D341Med (cell line): ENCODE measurements around the gene MBTD1.
"Not testable (repeated sequence)": the region's sequence is repeated elsewhere in the genome, so short reads cannot be mapped to it uniquely, and the experiment has no call there.

Experiments
- DNase-seq: peaks from one replicate; pipeline ENCODE4 v3.0.0; 2012; ENCODE audit warnings: low spot score

The MBTD1 gene

DNA sequence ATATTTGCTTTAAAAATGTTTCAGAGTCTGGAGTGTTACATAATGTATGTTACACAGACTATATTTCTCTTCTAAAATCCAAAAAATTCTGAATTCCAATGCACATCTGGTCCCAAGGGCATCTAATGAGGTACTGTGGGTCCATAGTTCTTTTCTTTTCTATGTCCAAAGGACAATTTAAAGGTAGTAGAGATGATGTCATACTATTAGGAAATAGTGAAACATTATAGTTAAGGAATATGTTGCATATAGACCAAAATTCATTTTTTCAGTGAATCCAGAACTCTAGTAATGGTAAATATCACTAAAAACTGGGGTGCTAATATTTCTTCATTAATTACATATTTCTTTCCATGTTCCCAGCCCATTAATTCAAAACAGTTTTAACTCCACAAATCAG, 70.7 kb downstream of the MBTD1 start:
- no peak for DNase-seq

DNA sequence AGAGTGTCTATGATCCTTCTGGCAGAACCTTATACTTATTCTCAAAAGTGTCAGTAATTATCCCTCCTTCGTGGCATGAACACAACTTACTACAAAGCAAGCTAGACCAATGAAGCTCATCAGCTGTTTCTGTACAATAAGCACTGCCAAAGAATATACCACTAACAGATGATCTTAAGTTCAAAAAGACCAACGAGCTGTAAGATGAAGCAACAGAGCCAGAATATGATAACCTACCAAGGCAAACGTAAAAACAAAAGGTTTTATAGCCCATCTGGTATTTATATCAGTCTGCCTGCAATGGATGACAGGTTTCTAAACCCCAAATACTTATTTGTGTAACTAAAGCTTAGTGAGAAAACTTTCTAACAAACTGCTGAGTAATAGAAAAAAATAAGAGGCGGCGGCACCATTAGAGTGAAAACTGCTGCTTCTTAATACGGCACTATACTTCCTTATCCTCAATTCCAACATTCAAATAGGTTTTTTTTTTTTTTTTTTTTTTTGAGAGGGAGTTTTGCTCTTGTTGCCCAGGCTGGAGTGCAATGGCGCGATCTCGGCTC, 71.5 kb downstream of the MBTD1 start:
- DNase-seq = no peak

DNA sequence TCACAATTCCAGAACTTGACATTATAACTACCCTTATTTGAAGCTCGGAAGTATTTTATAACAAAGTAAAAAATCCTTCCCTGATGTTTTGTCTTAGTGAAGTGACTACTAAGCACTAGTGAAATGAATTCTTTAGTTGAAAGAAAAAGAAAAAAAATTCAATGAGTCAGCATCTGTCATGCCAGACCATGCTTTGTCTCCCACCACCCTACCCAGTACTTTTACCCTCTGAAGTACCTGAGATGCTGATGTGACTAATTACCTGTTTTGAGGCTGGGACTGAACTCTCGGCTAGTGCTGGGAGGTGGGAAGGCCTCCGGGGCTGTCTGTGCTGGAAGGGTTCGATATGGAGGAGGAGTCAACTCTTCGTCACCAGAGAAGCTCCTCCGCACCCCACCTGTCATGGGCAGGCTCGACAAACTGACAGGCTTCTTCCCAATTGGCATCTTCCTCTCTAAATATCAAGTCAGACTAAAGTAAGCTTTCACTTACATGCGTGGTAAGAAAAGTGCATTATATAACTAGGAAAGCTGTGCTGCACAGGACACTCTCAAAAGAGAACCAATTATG, 74.0 kb downstream of the MBTD1 start:
- no peak for DNase-seq

DNA sequence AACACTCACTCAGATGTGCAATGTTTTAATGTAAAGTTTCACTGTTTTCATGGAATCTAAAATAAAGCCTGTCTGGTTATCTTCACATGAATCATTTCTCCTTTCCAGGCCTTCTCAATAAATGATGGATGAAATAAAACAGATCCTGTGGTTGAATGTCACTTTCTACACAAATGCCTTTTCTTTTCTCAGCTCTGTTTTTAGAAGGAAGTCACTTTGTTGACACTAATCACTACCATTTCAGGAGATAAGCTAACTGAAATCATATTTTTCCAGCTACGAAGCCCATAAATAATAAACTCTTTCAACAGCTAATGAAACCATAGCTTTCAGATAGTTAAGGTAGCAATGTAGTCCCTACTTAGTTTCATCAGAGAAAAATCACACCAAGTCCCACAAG, 75.7 kb downstream of the MBTD1 start:
- no peak for DNase-seq

DNA sequence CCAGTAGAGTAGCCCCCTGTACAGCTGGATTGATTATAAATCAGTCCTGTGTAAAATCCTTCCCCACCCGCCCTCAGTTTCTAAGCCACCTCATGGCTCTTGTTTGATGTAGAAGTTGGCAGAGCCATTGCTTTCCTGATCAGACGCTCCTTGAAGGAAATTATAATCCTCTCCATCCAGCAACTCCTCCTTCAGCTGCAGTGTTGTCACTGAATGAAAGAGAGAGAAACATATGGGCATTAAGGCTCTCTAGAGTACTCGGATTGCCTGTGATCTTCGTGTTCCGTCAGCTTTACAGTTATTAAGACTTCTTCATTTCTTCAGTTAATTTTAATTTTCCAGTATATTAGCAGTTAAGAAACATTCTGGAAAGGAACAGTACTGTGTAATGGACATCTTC, 79.4 kb downstream of the MBTD1 start:
- peak; percentile 77 for DNase-seq

DNA sequence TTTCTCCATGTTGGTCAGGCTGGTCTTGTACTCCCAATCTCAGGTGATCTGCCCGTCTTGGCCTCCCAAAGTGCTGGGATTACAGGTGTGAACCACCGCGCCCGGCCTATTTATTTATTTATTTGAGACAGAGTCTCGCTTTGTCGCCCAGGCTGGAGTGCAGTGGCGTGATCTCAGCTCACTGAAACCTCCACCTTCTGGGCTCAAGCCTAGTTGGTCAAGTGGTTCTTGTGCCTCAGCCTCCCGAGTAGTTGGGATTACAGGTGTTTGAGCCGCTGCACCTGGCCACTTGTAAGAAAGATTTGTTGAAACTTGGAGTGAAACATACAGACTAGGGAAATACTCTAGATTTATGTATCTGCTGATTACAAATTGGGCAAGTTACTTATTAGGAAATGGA, 87.8 kb downstream of the MBTD1 start:
- not testable (repeated sequence) for DNase-seq

DNA sequence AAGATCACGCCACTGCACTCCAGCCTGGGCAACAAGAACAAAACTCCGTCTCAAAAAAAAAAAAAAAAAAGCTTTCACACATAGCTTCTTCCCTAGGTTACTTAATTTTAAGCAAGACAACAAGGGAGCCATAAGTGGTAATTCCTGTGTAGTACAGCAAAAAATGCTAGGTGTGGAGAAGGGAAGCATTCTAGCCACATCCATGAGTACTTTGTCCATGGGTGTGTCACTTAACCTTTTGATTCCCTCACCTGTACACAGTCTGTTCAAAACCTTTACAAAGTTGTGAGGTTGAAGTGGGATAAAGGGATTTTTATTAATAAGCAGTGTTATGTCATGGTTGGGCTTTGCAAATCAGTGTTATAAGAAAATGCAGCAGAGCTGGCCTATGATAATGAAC, 89.1 kb downstream of the MBTD1 start:
- no peak for DNase-seq

DNA sequence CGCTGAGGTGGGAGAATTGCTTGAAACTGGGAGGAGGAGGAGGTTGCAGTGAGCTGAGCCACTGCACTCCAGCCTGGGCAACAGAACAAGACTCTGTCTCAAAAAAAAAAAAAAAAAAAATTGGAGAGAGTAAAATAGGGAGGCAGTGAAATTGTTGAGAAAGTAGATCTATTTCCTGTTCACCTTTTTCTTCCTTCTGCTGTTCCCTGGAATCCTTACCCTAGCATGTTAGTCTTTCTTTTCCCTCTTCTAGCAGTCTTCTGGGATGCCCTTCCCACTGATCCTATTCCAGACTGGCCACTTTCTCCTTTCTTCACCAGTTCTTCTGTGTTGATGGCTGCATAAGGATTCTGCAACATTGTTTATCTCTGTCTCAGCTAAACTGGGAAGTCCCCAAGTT, 90.5 kb downstream of the MBTD1 start:
- no peak for DNase-seq

DNA sequence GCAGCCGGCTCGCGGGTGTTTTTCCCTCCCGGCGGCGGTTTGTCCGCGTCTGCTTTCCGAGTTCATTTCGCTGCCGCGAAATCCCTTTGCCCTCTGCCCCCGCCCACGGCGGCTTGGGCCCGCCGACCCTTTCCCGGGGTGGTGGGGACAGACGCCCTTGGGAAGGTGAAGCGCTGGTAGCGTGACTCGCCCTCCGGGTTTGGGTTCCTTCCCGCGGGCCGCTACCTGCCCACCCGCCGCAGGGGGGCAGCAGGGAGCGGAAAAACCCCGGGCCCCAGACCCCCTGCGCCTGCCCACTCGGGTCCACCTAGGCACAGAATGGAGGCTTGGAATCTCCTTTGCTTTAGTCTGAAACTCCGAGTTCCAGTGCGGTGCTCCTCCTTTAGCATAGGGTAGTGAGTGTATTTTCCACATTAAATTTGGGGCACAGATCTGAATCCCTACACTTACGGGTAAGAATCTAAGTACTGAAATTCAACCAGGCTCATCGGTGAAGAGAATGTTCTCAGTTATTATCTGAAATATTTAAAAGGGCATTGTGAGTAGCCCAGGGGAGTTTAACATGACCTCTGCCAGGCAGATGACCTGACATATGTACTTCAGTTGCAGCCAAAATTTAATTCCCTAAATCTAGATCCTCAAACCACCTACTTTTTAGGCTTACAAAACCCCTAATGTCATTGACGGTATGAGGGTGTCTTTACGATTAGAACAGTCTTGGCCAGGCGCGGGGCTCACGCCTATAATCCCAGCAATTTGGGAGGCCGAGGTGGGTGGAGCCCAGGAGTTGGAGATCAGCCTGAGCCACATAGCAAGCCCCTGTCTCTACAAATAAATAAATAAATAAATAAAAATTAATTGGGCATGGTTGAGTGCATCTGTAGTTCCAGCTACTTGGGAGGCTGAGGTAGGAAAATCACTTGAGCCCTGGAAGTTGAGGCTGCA, 92.6 kb downstream of the MBTD1 start:
- DNase-seq = peak; percentile 96

DNA sequence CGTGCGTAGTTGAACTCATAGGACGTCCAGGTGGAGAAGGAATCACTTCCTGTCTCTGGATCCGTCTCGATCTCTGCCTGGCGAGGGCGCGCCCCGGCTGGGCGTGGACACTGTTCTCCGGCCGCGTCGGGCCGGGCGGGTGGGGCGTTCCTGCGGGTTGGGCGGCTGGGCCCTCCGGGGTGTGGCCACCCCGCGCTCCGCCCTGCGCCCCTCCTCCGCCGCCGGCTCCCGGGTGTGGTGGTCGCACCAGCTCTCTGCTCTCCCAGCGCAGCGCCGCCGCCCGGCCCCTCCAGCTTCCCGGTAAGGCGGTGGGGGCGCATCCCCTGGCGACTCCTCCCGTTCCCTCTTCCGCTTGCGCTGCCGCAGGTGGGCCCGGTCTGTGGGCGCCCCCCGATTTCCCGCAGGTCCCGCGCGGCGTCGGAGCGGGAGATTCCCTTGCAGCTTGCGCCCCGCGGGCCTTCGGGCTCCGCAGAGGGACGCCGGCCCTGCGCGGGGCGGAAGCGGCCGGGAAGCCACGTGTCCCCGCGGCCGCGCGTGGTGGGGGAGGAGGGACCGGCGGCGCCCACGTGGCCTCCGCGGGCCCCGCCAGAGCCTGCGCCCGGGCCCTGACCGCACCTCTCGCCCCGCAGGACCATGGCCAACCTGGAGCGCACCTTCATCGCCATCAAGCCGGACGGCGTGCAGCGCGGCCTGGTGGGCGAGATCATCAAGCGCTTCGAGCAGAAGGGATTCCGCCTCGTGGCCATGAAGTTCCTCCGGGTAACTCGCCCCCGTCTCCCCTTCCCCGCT, 93.5 kb downstream of the MBTD1 start, which contains the start of gene NME2:
Gene NME2, plus strand, starts transcription at position 214 of the 789 bp plus-strand sequence. Its CDS starts 420 bp downstream, at position 634.
- DNase-seq = peak; percentile 98

DNA sequence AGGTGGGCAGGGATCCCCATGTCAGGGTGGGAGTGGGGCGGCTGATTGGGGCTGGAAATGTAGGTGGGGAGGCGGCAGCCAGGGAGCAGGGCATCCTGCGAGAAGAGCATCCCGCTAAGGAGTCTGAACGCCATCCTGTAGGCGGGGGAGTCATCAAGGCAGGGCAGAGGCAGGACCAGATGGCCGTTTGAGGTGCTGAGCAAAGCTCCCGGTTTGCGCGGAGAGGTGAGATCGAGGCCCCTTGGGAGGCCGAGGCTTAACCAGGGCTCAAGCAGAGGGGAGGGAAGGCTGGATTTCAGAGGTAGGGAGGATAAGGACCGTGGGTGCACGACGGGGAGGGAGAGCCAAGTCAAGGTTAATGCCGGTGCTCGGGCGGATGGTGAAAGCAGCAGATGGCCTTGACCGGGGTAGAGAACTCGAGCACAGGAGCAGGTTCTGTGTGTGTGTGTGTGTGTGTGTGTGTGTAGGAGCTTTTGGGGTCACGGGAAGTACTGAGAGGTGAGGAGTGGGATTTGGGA, 94.1 kb downstream of the MBTD1 start:
- DNase-seq = peak; percentile 92

DNA sequence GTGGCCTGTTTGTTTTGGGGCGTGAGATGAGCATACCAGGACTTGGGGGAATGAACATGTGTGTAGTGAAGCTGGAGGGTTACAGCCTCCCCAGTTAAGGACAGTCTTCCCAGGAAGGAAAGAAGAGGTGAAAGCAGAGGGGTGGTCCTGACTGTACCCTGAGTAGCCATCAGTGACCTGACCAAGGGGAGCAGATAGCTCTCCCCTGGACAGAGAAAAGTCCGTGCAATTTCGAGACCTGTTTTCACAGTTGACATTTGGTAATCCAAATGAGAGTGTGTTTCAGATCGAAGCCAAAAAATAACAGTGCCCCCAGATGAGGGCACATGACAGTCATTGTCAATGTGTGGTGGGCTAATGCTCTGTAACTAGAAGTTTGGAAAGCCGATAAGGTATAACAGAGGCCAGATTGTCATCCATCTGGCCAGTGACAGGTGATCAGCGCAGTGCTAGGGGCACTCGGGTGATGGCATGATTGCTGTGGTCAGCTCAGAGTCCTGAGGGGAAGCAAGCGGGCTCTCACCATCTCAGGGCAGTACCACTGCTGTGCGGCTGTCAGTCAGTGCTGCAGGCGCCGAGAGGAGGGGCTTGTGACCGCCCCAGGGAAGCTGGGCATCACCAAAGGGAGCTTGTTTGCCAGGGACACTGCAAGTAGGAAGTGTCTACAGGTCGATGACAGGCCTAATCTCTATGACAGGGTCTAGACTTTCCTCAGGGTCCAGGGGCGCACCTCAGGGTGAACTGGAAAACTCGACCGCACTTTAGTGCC, 94.8 kb downstream of the MBTD1 start:
- peak; percentile 68 for DNase-seq

DNA sequence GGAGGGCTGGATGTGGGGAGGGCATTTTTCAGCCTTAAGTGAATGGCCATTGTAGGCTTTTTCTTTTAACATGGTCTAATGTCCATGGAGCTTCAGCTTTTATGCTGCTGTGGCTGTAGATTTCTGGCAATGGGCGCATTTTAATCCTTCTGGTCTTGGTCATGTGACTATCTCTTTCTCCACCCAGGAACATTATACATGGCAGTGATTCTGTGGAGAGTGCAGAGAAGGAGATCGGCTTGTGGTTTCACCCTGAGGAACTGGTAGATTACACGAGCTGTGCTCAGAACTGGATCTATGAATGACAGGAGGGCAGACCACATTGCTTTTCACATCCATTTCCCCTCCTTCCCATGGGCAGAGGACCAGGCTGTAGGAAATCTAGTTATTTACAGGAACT, 98.3 kb downstream of the MBTD1 start:
- DNase-seq = no peak

DNA sequence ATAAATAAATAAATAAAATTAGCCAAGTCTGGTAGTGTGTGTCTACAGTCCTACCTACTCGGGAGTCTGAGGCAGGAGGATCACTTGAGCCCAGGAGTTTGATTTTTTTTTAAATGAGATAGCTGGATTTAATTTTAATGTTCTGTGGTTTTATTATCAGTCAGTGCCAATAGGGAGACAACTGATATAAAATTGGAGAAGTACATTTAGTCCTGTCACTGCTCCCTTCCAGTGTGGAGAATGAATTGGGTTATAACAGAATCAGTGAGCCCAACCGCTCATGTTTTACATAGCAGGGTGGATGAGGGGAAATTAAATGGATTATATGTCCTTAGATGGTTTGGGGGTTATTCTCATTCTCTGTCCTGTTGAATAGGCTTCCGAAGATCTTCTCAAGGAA, 100.2 kb downstream of the MBTD1 start:
- no peak for DNase-seq

DNA sequence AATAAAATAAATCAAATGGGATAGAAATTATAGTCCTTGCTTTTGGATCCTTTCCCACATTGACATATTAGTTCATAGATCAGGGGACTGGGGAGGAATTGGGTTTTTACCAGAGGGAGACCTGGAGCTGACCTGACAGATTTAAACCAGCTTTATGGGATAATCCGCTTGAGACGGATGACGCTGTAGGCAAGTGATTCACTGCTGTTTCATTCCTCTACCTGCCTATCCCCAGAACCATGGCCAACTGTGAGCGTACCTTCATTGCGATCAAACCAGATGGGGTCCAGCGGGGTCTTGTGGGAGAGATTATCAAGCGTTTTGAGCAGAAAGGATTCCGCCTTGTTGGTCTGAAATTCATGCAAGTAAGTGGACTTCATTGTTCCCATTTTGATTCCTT, 104.4 kb downstream of the MBTD1 start:
- peak; percentile 67 for DNase-seq

DNA sequence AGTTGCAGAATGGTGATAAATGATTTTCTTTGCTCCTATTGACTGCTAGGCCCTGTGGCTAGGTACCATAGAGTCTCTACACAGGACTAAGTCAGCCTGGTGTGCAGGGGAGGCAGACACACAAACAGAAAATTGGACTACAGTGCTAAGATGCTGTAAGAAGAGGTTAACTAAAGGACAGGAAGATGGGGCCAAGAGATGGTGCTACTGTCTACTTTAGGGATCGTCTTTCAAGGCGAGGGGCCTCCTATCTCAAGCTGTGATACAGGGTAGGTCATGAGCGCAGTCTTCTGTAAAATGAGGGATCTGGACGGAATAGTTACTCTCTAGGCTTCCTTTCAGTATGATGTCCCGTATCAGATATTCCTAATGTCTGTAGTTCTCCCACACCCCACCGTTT, 105.7 kb downstream of the MBTD1 start:
- DNase-seq = no peak

DNA sequence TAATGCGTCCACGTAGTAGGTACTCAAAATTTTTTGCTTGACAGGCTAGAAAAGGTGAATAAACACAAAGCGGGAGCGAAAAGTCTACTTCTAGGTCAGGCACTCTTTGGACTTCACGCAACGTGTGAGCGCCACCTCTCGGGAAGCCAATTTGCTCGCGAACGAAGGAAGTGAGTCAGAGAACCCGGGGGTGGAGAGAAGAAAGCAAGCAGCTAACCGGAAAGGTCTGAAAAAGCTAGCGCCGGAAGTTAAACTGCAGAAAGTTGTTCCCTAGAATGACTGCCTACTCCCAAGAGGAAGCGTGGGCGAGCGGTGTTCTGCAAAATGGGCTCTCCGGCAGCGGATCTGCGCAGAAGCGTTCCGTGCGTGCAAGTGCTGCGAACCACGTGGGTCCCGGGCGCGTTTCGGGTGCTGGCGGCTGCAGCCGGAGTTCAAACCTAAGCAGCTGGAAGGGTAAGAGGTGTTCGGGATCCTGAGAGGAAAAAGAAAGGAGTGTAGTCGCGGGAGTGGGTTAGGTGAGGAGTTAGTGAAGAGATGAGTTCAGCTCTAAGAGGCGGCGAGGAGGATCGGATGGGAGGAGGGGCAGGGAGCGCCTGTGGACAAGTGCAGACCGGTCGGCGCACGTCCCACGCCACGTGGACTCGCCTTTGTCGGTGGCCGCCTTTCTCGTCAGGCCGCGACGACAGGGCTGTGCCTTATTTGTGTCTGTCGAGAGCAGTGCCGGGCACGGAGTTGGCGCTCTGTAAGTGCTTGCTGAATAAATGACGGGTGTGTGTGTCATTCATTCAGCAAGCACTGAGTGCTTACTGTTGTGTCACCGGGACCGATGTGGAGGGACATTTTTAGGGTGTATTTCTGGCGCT, 106.4 kb downstream of the MBTD1 start, which contains the start of gene NME1:
Gene NME1, plus strand, starts transcription at position 350 of the 863 bp plus-strand sequence. CDS start 2,096 bp downstream, outside the sequence.
- DNase-seq = peak; percentile 94

DNA sequence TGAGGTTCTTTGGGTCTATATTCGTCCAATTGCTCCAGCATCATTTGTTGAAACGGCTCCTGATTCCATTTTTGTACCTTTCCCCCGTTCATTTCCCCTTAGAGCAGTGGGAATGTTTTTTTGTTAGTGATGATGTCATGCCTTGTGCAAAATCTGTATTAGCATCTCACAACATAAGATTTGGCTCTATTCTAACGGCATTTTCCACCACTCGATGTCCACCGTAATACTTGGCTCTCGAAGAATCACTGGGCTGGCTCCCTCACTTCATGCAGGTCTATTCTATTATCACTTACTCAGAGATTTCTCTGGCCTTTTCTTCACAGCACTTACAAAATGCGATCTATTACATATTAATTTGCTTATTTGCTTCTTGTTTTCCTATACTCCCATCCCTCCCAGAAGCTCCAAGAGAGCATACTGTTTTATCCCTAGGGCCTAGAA, 107.1 kb downstream of the MBTD1 start:
- DNase-seq = no peak

DNA sequence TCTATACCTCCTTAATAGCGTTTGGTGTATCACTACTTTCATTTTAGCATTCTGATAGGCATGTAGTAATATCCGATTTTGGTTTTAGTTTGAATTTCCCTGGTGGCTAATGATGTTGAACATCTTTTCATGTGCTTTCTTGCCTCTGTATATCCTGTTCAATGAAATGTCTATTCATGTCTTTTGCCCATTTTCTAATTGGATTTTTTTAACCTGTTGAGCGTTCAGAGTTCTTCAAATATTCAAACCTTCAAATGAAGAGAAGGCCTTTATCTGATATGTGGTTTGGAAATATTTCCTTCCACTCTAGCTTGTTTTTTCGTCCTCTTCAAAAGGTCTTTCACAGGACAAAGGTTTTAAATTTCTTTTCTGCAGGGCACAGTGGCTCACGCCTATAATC, 108.9 kb downstream of the MBTD1 start:
- no peak for DNase-seq

DNA sequence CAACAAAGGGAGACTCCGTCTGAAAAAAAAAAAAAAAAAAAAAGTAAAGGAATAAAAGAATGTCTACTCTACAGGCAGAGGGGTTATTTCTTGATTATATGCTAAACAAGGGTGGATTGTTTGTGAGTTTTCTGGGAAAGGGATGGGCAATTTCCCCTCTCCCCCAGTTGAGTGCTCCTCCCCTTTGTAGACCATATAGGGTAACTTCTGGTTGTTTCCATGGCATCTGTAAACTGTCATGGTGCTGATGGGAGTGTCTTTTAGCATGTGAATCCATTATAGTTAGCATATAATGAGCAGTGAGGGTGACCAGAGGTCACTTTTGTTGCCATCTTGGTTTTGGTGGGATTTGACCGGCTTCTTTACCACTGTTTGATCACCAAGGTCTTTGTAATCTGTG, 110.7 kb downstream of the MBTD1 start:
- no peak for DNase-seq
